Measurements from ENCODE around the gene NHERF2. TPM values are rescaled to one million over a fixed set of nuclear protein-coding genes. Genes with fewer than 3 reads are reported as not detected.

Gene NHERF2
- total RNA-seq, 1 donor from 2014 or later = 1.8 TPM

Other genes with a start within 250 kb of the NHERF2 start
- gene SPSB3, start 244.3 kb upstream of the NHERF2 start, total RNA-seq = 24.6 and 24.9 TPM in 2 replicates
- gene NUBP2, start 243.9 kb upstream of the NHERF2 start, total RNA-seq = 77.4 and 81.1 TPM in 2 replicates
- gene IGFALS, start 233.2 kb upstream of the NHERF2 start, total RNA-seq = 0.12 TPM in 1 of 2 replicates, not detected in the other
- 50.3 and 57.7 TPM in 2 replicates for gene HAGH, start 200.1 kb upstream of the NHERF2 start, total RNA-seq
- gene FAHD1, start 199.7 kb upstream of the NHERF2 start, total RNA-seq = 20.2 and 21.7 TPM in 2 replicates
- gene MEIOB, start 154.7 kb upstream of the NHERF2 start, total RNA-seq = not detected in 2 replicates
- gene HS3ST6, start 108.5 kb upstream of the NHERF2 start, total RNA-seq = not detected in 2 replicates
- 22.8 and 23.0 TPM in 2 replicates for gene MSRB1, start 83.7 kb upstream of the NHERF2 start, total RNA-seq
- gene RPL3L, start 72.2 kb upstream of the NHERF2 start, total RNA-seq = 1.0 TPM in 1 of 2 replicates, not detected in the other
- gene NDUFB10, start 67.4 kb upstream of the NHERF2 start, total RNA-seq = 136 and 141 TPM in 2 replicates
- gene RPS2, start 62.1 kb upstream of the NHERF2 start, total RNA-seq = 3,359 and 3,401 TPM in 2 replicates
- gene RNF151, start 60.0 kb upstream of the NHERF2 start, total RNA-seq = 0.57 TPM in 1 of 2 replicates, not detected in the other
- gene TBL3, start 54.8 kb upstream of the NHERF2 start, total RNA-seq = 81.4 and 87.5 TPM in 2 replicates
- 0.56 TPM in 1 of 2 replicates, not detected in the other for gene NOXO1, start 45.4 kb upstream of the NHERF2 start, total RNA-seq
- 41.6 and 42.8 TPM in 2 replicates for gene GFER, start 42.7 kb upstream of the NHERF2 start, total RNA-seq
- 18.1 and 20.2 TPM in 2 replicates for gene SYNGR3, start 36.9 kb upstream of the NHERF2 start, total RNA-seq
- 93.9 and 99.0 TPM in 2 replicates for gene ZNF598, start 17.1 kb upstream of the NHERF2 start, total RNA-seq
- gene NPW, start 7.1 kb upstream of the NHERF2 start, total RNA-seq = 6.9 and 7.0 TPM in 2 replicates
- 50.3 and 57.7 TPM in 2 replicates for gene NTHL1, start 20.9 kb downstream of the NHERF2 start, total RNA-seq
- 98.8 and 99.8 TPM in 2 replicates for gene TSC2, start 21.1 kb downstream of the NHERF2 start, total RNA-seq
- gene PKD1, start 109.0 kb downstream of the NHERF2 start, total RNA-seq = 91.4 and 93.3 TPM in 2 replicates
- gene RAB26, start 121.7 kb downstream of the NHERF2 start, total RNA-seq = 0.83 and 1.0 TPM in 2 replicates
- gene TRAF7, start 128.9 kb downstream of the NHERF2 start, total RNA-seq = 68.7 and 80.3 TPM in 2 replicates
- gene CASKIN1, start 169.7 kb downstream of the NHERF2 start, total RNA-seq = 2.2 and 2.3 TPM in 2 replicates
- 65.2 and 70.3 TPM in 2 replicates for gene MLST8, start 178.6 kb downstream of the NHERF2 start, total RNA-seq
- gene BRICD5, start 184.0 kb downstream of the NHERF2 start, total RNA-seq = 22.2 and 23.1 TPM in 2 replicates
- gene PGP, start 187.9 kb downstream of the NHERF2 start, total RNA-seq = 38.7 and 38.9 TPM in 2 replicates
- gene E4F1, start 196.7 kb downstream of the NHERF2 start, total RNA-seq = 33.4 and 34.7 TPM in 2 replicates
- gene DNASE1L2, start 209.5 kb downstream of the NHERF2 start, total RNA-seq = 1.7 and 2.1 TPM in 2 replicates
- gene ECI1, start 224.7 kb downstream of the NHERF2 start, total RNA-seq = 34.1 and 38.7 TPM in 2 replicates
- 399 and 416 TPM in 2 replicates for gene RNPS1, start 241.2 kb downstream of the NHERF2 start, total RNA-seq

All from activated CD4-positive, alpha-beta T cell treated with anti-CD3 and anti-CD28 coated beads, Interleukin-2, amount 10 ng/mL, durations not matched to agents 24 days and 14 days (primary cell).